ENCODE results near the gene OSBPL3. TPM values are rescaled to one million over a fixed set of nuclear protein-coding genes. Genes with fewer than 3 reads are reported as not detected.

The OSBPL3 gene
- total and polyA plus RNA-seq, 11 donors: 1.5 to 14.3 (median 4.9) TPM

GRCh38 chr7:24917510-24918239, 62.3 kb downstream of the OSBPL3 start:
- Histone ChIP-seq H3K4me1 (peaks cover 0 to 35% (median 8%) of the 10 kb centered on the region in 12 donors), H3K27ac (no peak overlapping the region), H3K27me3 (no peaks in the 10 kb centered on the region), H3K4me3 (no peak overlapping the region), H3K9me3 (no peaks in the 10 kb centered on the region), H3K36me3 (no peaks in the 10 kb centered on the region)
- no peak for ATAC-seq
- no peak for TF ChIP-seq POLR2A (IDR thresholded peaks at IDR 0.05)
- TF ChIP-seq, protein P1, sequence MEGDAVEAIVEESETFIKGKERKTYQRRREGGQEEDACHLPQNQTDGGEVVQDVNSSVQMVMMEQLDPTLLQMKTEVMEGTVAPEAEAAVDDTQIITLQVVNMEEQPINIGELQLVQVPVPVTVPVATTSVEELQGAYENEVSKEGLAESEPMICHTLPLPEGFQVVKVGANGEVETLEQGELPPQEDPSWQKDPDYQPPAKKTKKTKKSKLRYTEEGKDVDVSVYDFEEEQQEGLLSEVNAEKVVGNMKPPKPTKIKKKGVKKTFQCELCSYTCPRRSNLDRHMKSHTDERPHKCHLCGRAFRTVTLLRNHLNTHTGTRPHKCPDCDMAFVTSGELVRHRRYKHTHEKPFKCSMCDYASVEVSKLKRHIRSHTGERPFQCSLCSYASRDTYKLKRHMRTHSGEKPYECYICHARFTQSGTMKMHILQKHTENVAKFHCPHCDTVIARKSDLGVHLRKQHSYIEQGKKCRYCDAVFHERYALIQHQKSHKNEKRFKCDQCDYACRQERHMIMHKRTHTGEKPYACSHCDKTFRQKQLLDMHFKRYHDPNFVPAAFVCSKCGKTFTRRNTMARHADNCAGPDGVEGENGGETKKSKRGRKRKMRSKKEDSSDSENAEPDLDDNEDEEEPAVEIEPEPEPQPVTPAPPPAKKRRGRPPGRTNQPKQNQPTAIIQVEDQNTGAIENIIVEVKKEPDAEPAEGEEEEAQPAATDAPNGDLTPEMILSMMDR (IDR thresholded peaks at IDR 0.05): no peak
- intact Hi-C loops (cut with DNase I): no loop called here
- DNase-seq: no peak
- 88 to 91% (median 90%) methylated on average over 3 of the region's 3 CpGs for WGBS, 4 donors

DNA sequence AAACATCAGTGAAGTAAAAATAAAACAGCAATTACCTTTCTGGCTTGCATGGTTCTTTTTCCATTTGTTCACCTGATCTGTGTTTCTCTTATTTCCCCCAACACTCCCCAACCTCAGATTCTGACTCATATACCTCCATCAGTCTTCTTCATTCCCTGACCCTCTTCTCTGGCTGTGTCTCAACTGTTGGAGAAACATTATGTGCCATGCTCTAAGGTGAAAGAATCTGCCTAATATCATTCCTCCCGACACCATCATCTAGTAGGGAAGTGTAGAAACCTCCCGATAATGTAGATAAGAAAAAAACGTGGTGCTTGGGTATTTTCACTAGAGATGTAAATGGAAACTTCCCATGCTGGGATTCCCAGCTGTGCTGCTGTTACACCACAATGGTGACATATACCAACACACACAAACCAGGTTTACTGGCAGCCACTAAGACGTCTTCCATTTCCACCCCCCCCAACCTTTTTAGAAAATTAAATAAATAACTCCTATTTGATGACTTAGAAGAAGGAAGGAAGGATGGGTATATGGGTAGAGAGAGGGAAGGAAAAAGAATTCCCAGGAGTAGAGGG, 63.4 kb downstream of the OSBPL3 start:
- ATAC-seq (no peak), DNase-seq (no peak)
- H3K27ac ChIP-seq: no peak overlapping the region
- no peaks in the 10 kb centered on the region for H3K9me3 ChIP-seq
- WGBS, 4 donors: 41 to 52% (median 43%) methylated on average over 4 of the region's 4 CpGs
- no peak overlapping the region for H3K4me3 ChIP-seq
- intact Hi-C loops (cut with DNase I): no loop called here
- H3K4me1 ChIP-seq: peaks cover 0 to 35% (median 0%) of the 10 kb centered on the region in 12 donors
- TF ChIP-seq POLR2A (IDR thresholded peaks at IDR 0.05): no peak
- TF ChIP-seq, protein P1 (IDR thresholded peaks at IDR 0.05): no peak
- no peaks in the 10 kb centered on the region for H3K36me3 ChIP-seq
- no peaks in the 10 kb centered on the region for H3K27me3 ChIP-seq

- DNase-seq: no peak
- H3K4me3 ChIP-seq: no peak overlapping the region
- no peaks in the 10 kb centered on the region for H3K9me3 ChIP-seq
- no peak for TF ChIP-seq POLR2A (IDR thresholded peaks at IDR 0.05)
- TF ChIP-seq, protein P1 (IDR thresholded peaks at IDR 0.05): no peak
- intact Hi-C loops (cut with DNase I): loop anchor here in 1 of 10 donors (5.0 kb wide), 1 partner anchor 48 kb away; no protein-coding TSS in a partner anchor
- peaks cover 0 to 46% (median 10%) of the 10 kb centered on the region in 12 donors for H3K4me1 ChIP-seq
- no peak overlapping the region for H3K27ac ChIP-seq
- no peaks in the 10 kb centered on the region for H3K27me3 ChIP-seq
- H3K36me3 ChIP-seq: no peaks in the 10 kb centered on the region
- WGBS, 4 donors: 38 to 55% (median 49%) methylated on average over 1 of the region's 1 CpG
- no peak for ATAC-seq
These were observed 65.5 kb downstream of the OSBPL3 start for GRCh38 chr7:24914465-24914859.

DNA sequence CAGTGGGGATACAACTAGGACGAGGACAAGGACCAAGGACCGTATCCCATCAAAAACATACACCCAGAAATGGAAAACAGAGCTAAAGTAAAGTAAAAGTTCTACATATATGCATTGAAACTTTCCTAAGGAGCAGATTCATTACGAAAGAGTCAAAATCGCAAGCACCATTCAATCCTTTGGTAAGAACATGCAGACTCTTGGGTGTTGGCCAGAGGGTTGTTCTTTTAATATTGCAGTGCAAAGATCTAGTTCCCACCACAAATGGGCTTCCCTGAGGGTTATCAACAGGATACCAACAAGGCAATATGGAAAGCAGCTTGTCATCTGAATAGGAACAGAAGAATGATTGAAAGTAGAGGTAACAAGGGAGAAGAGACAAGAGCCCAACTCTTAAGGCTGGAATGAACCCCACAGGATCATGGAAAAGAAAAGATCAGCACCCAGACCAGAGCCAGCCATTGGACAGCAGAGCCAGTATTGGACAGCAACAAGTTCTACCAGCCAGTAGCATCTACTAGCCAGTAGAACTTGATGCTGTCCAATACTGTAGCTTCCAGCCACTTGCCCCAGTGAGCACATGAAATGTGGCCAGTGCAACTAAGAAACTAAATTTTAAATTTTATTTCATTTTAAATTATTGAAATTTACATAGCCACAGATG, 66.0 kb downstream of the OSBPL3 start:
- WGBS, 4 donors: 86 to 93% (median 89%) methylated on average over 4 of the region's 4 CpGs
- ATAC-seq (no peak), DNase-seq (no peak)
- H3K4me3 ChIP-seq: no peak overlapping the region
- no peaks in the 10 kb centered on the region for H3K27me3 ChIP-seq
- TF ChIP-seq, protein P1 (IDR thresholded peaks at IDR 0.05): no peak
- TF ChIP-seq POLR2A (IDR thresholded peaks at IDR 0.05): no peak
- H3K9me3 ChIP-seq: no peaks in the 10 kb centered on the region
- H3K36me3 ChIP-seq: no peaks in the 10 kb centered on the region
- intact Hi-C loops (cut with DNase I): loop anchor here in 1 of 10 donors (5.0 kb wide), 1 partner anchor 48 kb away; no protein-coding TSS in a partner anchor
- peaks cover 0 to 51% (median 10%) of the 10 kb centered on the region in 12 donors for H3K4me1 ChIP-seq
- no peak overlapping the region for H3K27ac ChIP-seq

All from heart left ventricle (tissue), 16 donors.